BE2C (cell line): ENCODE data around the gene UGT1A9.

Experiments
- DNase-seq: peaks from one replicate; pipeline ENCODE4 v3.0.0-alpha.2; 2020
- H3K27me3 ChIP-seq: fragments of 250-450 bp; sonication (Bioruptor Pico); 2 replicates; pipeline ENCODE4 v1.5.1; 2020; ENCODE audit warnings: mild to moderate bottlenecking
- H3K36me3 ChIP-seq: fragments of 250-450 bp; sonication (Bioruptor Pico); 2 replicates; pipeline ENCODE4 v1.5.1; 2020; ENCODE audit warnings: mild to moderate bottlenecking
- H3K4me1 ChIP-seq: fragments of 250-450 bp; sonication (Bioruptor Pico); 2 replicates; pipeline ENCODE4 v1.5.1; 2020
- H3K4me3 ChIP-seq: 2 replicates; pipeline ENCODE4 v1.5.1; 2011; ENCODE audit warnings: low read depth, low read length
- H3K9me3 ChIP-seq: fragments of 250-450 bp; sonication (Bioruptor Pico); 2 replicates; pipeline ENCODE4 v1.5.1; 2020
- CTCF ChIP-seq: IDR thresholded peaks from 2 replicates; pipeline ENCODE4 v1.5.1; 2012; ENCODE audit warnings: mild to moderate bottlenecking, low read depth, low read length

UGT1A9 gene

DNA sequence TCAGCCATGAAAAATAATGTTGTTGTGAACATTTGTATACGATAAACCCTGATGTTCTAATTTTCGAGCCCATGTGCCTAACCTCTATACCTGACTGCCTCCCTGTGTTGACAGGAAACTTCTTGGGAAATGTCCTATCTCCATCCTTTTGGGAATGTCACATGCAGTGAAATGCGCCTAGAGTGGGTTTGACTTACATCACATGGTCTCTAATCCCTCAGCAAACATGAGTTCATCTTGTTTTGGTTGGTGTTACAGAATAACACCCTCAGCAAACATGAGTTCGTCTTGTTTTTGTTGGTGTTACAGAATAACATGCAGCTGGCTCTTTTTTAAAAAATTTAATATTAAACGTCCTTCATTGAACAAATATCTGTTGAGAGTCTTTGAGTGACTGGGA, 16.6 kb downstream of the UGT1A9 start:
- H3K36me3 ChIP-seq, result no peaks in the 10 kb centered on the region
- TF ChIP-seq CTCF, result no peak
- DNase-seq, result no peak
- no peak overlapping the region for H3K4me3 ChIP-seq
- H3K9me3 ChIP-seq, result no peaks in the 10 kb centered on the region
- H3K4me1 ChIP-seq, result no peaks in the 10 kb centered on the region
- H3K27me3 ChIP-seq, result no peaks in the 10 kb centered on the region

GRCh38 chr2:233689031-233689430, 17.3 kb downstream of the UGT1A9 start:
- TF ChIP-seq CTCF, result no peak
- H3K36me3 ChIP-seq, result no peaks in the 10 kb centered on the region
- no peak overlapping the region for H3K4me3 ChIP-seq
- DNase-seq, result no peak
- no peaks in the 10 kb centered on the region for H3K4me1 ChIP-seq
- H3K9me3 ChIP-seq, result no peaks in the 10 kb centered on the region
- H3K27me3 ChIP-seq, result no peaks in the 10 kb centered on the region

GRCh38 chr2:233689501-233689900, 17.8 kb downstream of the UGT1A9 start:
- H3K9me3 ChIP-seq, result no peaks in the 10 kb centered on the region
- no peaks in the 10 kb centered on the region for H3K27me3 ChIP-seq
- DNase-seq, result no peak
- no peak for TF ChIP-seq CTCF
- no peaks in the 10 kb centered on the region for H3K4me1 ChIP-seq
- H3K4me3 ChIP-seq, result no peak overlapping the region
- no peaks in the 10 kb centered on the region for H3K36me3 ChIP-seq

DNA sequence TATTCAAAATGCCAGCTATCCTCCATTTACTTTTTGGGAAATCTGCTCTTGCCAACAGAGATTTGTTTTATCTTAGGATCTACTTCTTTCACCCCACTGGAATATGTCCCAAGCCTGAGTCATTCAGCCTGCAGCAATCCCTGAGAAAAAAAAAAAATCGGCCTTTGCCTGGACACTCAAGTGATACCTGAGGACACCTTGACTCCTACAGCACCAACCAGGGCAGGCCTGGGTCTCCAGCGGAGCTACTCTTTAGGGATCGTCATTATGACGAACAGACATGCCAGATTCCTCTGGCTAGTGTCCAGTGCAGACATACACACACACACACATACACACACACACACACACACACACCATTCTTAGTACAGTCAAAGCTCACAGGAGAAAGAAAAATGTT, 18.7 kb downstream of the UGT1A9 start:
- no peaks in the 10 kb centered on the region for H3K27me3 ChIP-seq
- no peak for TF ChIP-seq CTCF
- H3K9me3 ChIP-seq, result no peaks in the 10 kb centered on the region
- H3K4me3 ChIP-seq, result no peak overlapping the region
- H3K36me3 ChIP-seq, result no peaks in the 10 kb centered on the region
- no peaks in the 10 kb centered on the region for H3K4me1 ChIP-seq
- DNase-seq, result no peak

DNA sequence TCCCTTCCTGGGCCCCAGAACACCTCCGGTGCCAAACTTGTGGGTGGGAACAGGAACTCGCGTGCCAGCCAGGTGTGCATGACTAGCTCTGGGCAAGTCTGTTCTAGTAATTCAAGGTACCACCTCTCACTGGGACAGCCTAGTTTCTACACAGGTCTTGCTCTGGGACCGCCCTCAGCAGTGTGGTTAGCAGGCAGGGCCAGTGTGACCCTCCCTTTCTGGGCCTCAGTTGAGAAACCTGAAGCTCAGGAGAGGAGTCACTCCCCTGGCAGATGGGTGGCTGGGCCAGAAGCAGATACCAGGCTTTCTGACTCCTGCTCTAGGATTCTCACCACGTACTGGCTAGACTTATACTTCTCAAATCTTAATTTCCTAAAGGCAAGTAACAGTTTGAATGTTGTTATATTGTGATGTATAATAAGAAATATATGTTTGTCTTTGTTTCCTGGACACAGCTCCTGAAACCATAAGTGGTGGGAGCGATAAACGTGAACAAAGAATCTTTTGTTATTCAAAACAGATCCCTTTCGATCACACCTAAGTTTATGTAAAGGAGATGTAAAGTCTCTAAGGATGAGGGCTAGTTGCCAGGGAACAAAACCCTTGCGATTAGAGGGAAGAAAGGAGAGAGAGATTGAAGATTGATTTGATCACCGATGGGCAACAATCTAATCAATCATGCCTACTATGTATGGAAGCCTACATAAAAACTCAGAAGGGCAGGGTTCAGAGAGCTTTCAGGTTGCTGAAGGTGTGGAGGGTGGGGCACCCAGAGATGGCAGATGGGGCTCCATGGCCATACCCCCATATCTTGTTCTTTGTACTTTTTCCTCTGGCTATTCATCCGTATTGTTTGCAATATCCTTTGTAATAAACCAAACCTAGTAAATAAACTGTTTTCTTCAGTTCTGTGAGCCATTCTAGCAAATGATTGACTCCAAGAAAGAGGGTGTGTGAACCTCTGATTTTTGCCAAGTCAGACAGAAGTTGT, 20.0 kb downstream of the UGT1A9 start:
- Histone ChIP-seq H3K4me1 (no peaks in the 10 kb centered on the region), H3K36me3 (no peaks in the 10 kb centered on the region), H3K27me3 (no peaks in the 10 kb centered on the region), H3K9me3 (no peaks in the 10 kb centered on the region), H3K4me3 (no peak overlapping the region)
- no peak for DNase-seq
- no peak for TF ChIP-seq CTCF

DNA sequence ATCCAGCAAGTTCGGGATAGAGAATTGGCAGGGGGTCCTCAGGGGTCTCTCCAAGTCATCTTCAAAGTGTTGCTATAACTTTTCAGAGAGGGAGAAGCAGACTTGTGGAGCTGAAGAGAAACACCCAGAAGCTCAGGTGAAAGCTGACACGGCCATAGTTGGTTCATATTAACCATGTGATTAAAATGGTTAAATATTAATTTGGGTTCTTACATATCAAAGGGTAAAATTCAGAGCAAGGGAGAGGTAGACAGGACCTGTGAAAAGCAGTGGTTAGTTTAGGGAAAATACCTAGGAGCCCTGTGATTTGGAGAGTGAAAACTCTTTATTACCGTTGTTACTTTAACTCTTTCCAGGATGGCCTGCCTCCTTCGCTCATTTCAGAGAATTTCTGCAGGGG, 20.9 kb downstream of the UGT1A9 start, which contains the start of gene UGT1A6:
Gene UGT1A6, plus strand, starts transcription at position 243 of the 400 bp plus-strand sequence. Its CDS starts 115 bp downstream, at position 358.
- H3K27me3 ChIP-seq, result no peaks in the 10 kb centered on the region
- no peak for DNase-seq
- no peaks in the 10 kb centered on the region for H3K4me1 ChIP-seq
- no peak for TF ChIP-seq CTCF
- H3K4me3 ChIP-seq, result no peak within 1 kb of the TSS
- no peaks in the 10 kb centered on the region for H3K36me3 ChIP-seq
- H3K9me3 ChIP-seq, result no peaks in the 10 kb centered on the region
